ENCODE results near the gene SMIM3. TPM values are rescaled to one million over a fixed set of nuclear protein-coding genes. Genes with fewer than 3 reads are reported as not detected.

The SMIM3 gene
- total and polyA plus RNA-seq, 2 of the 8 experiments (the other 6 are each of a cell fraction or from before 2014, with no cell fraction given), result 10.4 to 15.7 TPM

GRCh38 chr5:150758531-150759333 lies 19.8 kb upstream of the SMIM3 start, which contains the start of gene DCTN4 (continued):
- TF ChIP-seq CHD7 (IDR thresholded peaks at IDR 0.05; ENCODE audit: insufficient replicate concordance, low read length) (no peak), TAF7 (optimal IDR thresholded peaks at IDR 0.05; ENCODE audit: borderline replicate concordance, low read depth, low read length) (peak; percentile 72), TEAD4 (IDR thresholded peaks at IDR 0.05; ENCODE audit: low read depth, low read length) (peak; percentile 45; the same call in 1 of the 2 replicates), KDM4A (IDR thresholded peaks at IDR 0.05; ENCODE audit: low read depth, low read length, severe bottlenecking) (peak; percentile 88), USF2 (IDR thresholded peaks at IDR 0.05; ENCODE audit: low read length) (peak; percentile 98), MAX (IDR thresholded peaks at IDR 0.05) (peak; percentile 98), SIN3A (conservative IDR thresholded peaks at IDR 0.05 in 1 of 2, IDR thresholded peaks at IDR 0.05 in 1 of 2; ENCODE audit: low read depth in 1 of 2, low read length in 2 of 2) (peak; percentile 68 to 85; a peak in 1 of 4 replicates), POU5F1 (IDR thresholded peaks at IDR 0.05; ENCODE audit: low read depth, low read length) (no peak)
